Peyer's patch (tissue), 4 donors: ENCODE measurements around the gene NADK2. TPM values are rescaled to one million over a fixed set of nuclear protein-coding genes. Genes with fewer than 3 reads are reported as not detected.

Experiments
- DNase-seq, 3 donors: peaks; one replicate each; pipeline ENCODE4 v3.0.0-alpha.2; 2017 to 2019
- H3K27ac ChIP-seq, 4 donors: fragments of 200-600 bp; sonication (generic); one replicate each; pipeline ENCODE4 v1.5.1; 2016 to 2019
- H3K27me3 ChIP-seq, 2 donors: fragments of 200-600 bp; sonication (generic); one replicate each; pipeline ENCODE4 v1.5.1; 2019
- H3K36me3 ChIP-seq, 3 donors: fragments of 200-600 bp; sonication (generic); one replicate each; pipeline ENCODE4 v1.5.1; 2016 to 2019
- H3K4me1 ChIP-seq, 4 donors: fragments of 200-600 bp; sonication (generic); one replicate each; pipeline ENCODE4 v1.5.1; 2016 to 2019
- H3K4me3 ChIP-seq, 4 donors: fragments of 200-600 bp; sonication (generic); 1 replicate in 3 of 4; 2 replicates in 1 of 4; pipeline ENCODE4 v1.5.1; 2016 to 2019; ENCODE audit warnings: mild to moderate bottlenecking in 1 of 4
- H3K9me3 ChIP-seq, 4 donors: fragments of 200-600 bp; sonication (generic); one replicate each; pipeline ENCODE4 v1.5.1; 2016 to 2019; ENCODE audit warnings: mild to moderate bottlenecking in 1 of 4
- POLR2A ChIP-seq, 2 donors: fragments of 450-650 bp; IDR thresholded peaks; one replicate each; pipeline ENCODE4 v1.5.1; 2017; ENCODE audit warnings: antibody characterized with exemption in 2 of 2, mild to moderate bottlenecking in 2 of 2, moderate library complexity in 2 of 2
- small RNA-seq, 2 donors: library from RNA; depleted of rRNA; stranded (forward); fragments of <200 nt; gene quantifications; one replicate each; pipeline ENCODE3, GENCODE V24; 2016
- total RNA-seq, 4 donors: library from RNA; depleted of rRNA; stranded (reverse); fragments of >200 nt; gene quantifications; one replicate each; pipeline ENCODE4 v1.1.0, GENCODE V29; 2016
- TF ChIP-seq, protein P1 (sequence below), 6 experiments: fragments of 450-650 bp in 4 of 6; fragments of 200-600 bp in 2 of 6; sonication (generic) in 1 of 6; IDR thresholded peaks; one replicate each; pipeline ENCODE4 v1.5.1; 2017 to 2019; ENCODE audit warnings: antibody characterized with exemption in 6 of 6, mild to moderate bottlenecking in 3 of 6, moderate library complexity in 1 of 6

NADK2 gene
- total RNA-seq, 4 donors from 2014 or later, result 5.8 to 30.0 (median 17.4) TPM

GRCh38 chr5:36146390-36146789 is 95.3 kb downstream of the NADK2 start:
- Histone ChIP-seq H3K4me3 (no peak overlapping the region), H3K4me1 (peaks cover 0 to 10% (median 5%) of the 10 kb centered on the region in 4 donors), H3K27ac (no peak overlapping the region), H3K27me3 (no peaks in the 10 kb centered on the region), H3K36me3 (peaks cover 0 to 9% (median 0%) of the 10 kb centered on the region in 3 donors), H3K9me3 (no peaks in the 10 kb centered on the region)
- TF ChIP-seq, protein P1, sequence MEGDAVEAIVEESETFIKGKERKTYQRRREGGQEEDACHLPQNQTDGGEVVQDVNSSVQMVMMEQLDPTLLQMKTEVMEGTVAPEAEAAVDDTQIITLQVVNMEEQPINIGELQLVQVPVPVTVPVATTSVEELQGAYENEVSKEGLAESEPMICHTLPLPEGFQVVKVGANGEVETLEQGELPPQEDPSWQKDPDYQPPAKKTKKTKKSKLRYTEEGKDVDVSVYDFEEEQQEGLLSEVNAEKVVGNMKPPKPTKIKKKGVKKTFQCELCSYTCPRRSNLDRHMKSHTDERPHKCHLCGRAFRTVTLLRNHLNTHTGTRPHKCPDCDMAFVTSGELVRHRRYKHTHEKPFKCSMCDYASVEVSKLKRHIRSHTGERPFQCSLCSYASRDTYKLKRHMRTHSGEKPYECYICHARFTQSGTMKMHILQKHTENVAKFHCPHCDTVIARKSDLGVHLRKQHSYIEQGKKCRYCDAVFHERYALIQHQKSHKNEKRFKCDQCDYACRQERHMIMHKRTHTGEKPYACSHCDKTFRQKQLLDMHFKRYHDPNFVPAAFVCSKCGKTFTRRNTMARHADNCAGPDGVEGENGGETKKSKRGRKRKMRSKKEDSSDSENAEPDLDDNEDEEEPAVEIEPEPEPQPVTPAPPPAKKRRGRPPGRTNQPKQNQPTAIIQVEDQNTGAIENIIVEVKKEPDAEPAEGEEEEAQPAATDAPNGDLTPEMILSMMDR (IDR thresholded peaks at IDR 0.05), result no peak
- no peak for TF ChIP-seq POLR2A (IDR thresholded peaks at IDR 0.05)
- DNase-seq, result no peak

GRCh38 chr5:36145311-36145710 is 96.4 kb downstream of the NADK2 start:
- Histone ChIP-seq H3K36me3 (peaks cover 0 to 20% (median 0%) of the 10 kb centered on the region in 3 donors), H3K9me3 (no peaks in the 10 kb centered on the region), H3K4me1 (peaks cover 0 to 4% (median 2%) of the 10 kb centered on the region in 4 donors), H3K4me3 (no peak overlapping the region), H3K27ac (no peak overlapping the region), H3K27me3 (no peaks in the 10 kb centered on the region)
- TF ChIP-seq, protein P1 (IDR thresholded peaks at IDR 0.05), result no peak
- TF ChIP-seq POLR2A (IDR thresholded peaks at IDR 0.05), result no peak
- DNase-seq, result no peak

Small RNA genes within 50 kb of the gene (small RNA-seq; reads per million reads assigned to genes)
- gene MIR580, result 0 reads per million in 2 donors
- 0 reads per million in 2 donors for gene RNU6-1305P

Other genes starting within 250 kb of the NADK2 start
- not detected for gene UGT3A2, start 175.0 kb downstream of the NADK2 start, total RNA-seq
- gene LMBRD2, start 90.0 kb downstream of the NADK2 start, total RNA-seq, result 10 to 100 TPM in 3 of 4 donors, 1 to 10 TPM in 1; 9.9 to 55.3 (median 22.0) TPM
- gene SKP2, start 89.8 kb downstream of the NADK2 start, total RNA-seq, result 10 to 100 TPM; 13.8 to 30.5 (median 22.2) TPM
- gene RANBP3L, start 60.0 kb upstream of the NADK2 start, total RNA-seq, result under 1 TPM in 1 of 4 donors, not detected in 3; 0.54 TPM